Measurements from ENCODE around the gene SLC12A7.

The SLC12A7 gene

GRCh38 chr5:1050423-1051365 is 61.2 kb downstream of the SLC12A7 start:
- no peak overlapping the region for H3K4me3 ChIP-seq (ENCODE audit: control insufficient read depth in 1 of 7, extremely low read depth in 1 of 7, insufficient read depth in 4 of 7, low read depth in 2 of 7, low read length in 6 of 7)
- ChIA-PET POLR2A (no interaction called here), CTCF (no interaction called here)
- no peaks in the 10 kb centered on the region for H3K4me1 ChIP-seq (ENCODE audit: control extremely low read depth in 1 of 4, control insufficient read depth in 4 of 4, insufficient read depth in 4 of 4, low read length in 3 of 4)
- 91% methylated on average over 20 of the region's 29 CpGs for WGBS (ENCODE audit: insufficient coverage)
- no peaks in the 10 kb centered on the region for H3K9me3 ChIP-seq (ENCODE audit: control extremely low read depth in 1 of 5, control insufficient read depth in 4 of 5, insufficient read depth in 2 of 5, low read depth in 1 of 5, low read length in 4 of 5)
- H3K27ac ChIP-seq (ENCODE audit: insufficient read depth in 1 of 2, low read depth in 1 of 2, low read length in 2 of 2, poor library complexity in 1 of 2, severe bottlenecking in 2 of 2), result no peak overlapping the region
- DNase-seq, result no peak
- H3K27me3 ChIP-seq (replicated peaks in 2 of 5; ENCODE audit: control insufficient read depth in 4 of 5, insufficient read depth in 5 of 5, low read length in 4 of 5), result no peaks in the 10 kb centered on the region
- H3K36me3 ChIP-seq (ENCODE audit: control insufficient read depth in 4 of 4, insufficient read depth in 4 of 4, low read length in 3 of 4), result peaks cover 4 to 56% (median 38%) of the 10 kb centered on the region in 4 experiments

- ChIA-PET CTCF (interaction anchor here (0.8 kb wide), 1 partner anchor 91 kb away, joined by 4 read pairs; no protein-coding TSS in a partner anchor), POLR2A (no interaction called here)
- Histone ChIP-seq H3K27ac (ENCODE audit: insufficient read depth in 1 of 2, low read depth in 1 of 2, low read length in 2 of 2, poor library complexity in 1 of 2, severe bottlenecking in 2 of 2) (no peak overlapping the region), H3K4me3 (ENCODE audit: control insufficient read depth in 1 of 7, extremely low read depth in 1 of 7, insufficient read depth in 4 of 7, low read depth in 2 of 7, low read length in 6 of 7) (no peak overlapping the region), H3K9me3 (ENCODE audit: control extremely low read depth in 1 of 5, control insufficient read depth in 4 of 5, insufficient read depth in 2 of 5, low read depth in 1 of 5, low read length in 4 of 5) (peaks cover 0 to 3% (median 0%) of the 10 kb centered on the region in 5 experiments), H3K4me1 (ENCODE audit: control extremely low read depth in 1 of 4, control insufficient read depth in 4 of 4, insufficient read depth in 4 of 4, low read length in 3 of 4) (no peaks in the 10 kb centered on the region), H3K36me3 (ENCODE audit: control insufficient read depth in 4 of 4, insufficient read depth in 4 of 4, low read length in 3 of 4) (peaks cover 2 to 41% (median 25%) of the 10 kb centered on the region in 4 experiments), H3K27me3 (replicated peaks in 2 of 5; ENCODE audit: control insufficient read depth in 4 of 5, insufficient read depth in 5 of 5, low read length in 4 of 5) (no peaks in the 10 kb centered on the region)
- no peak for DNase-seq
- 92% methylated on average over 38 of the region's 39 CpGs for WGBS (ENCODE audit: insufficient coverage)
These were observed 62.7 kb downstream of the SLC12A7 start for GRCh38 chr5:1048861-1049838.

- Histone ChIP-seq H3K4me1 (ENCODE audit: control extremely low read depth in 1 of 4, control insufficient read depth in 4 of 4, insufficient read depth in 4 of 4, low read length in 3 of 4) (no peaks in the 10 kb centered on the region), H3K27me3 (replicated peaks in 2 of 5; ENCODE audit: control insufficient read depth in 4 of 5, insufficient read depth in 5 of 5, low read length in 4 of 5) (no peaks in the 10 kb centered on the region), H3K27ac (ENCODE audit: insufficient read depth in 1 of 2, low read depth in 1 of 2, low read length in 2 of 2, poor library complexity in 1 of 2, severe bottlenecking in 2 of 2) (no peak overlapping the region), H3K36me3 (ENCODE audit: control insufficient read depth in 4 of 4, insufficient read depth in 4 of 4, low read length in 3 of 4) (peaks cover 2 to 32% (median 18%) of the 10 kb centered on the region in 4 experiments), H3K9me3 (ENCODE audit: control extremely low read depth in 1 of 5, control insufficient read depth in 4 of 5, insufficient read depth in 2 of 5, low read depth in 1 of 5, low read length in 4 of 5) (peaks cover 0 to 3% (median 0%) of the 10 kb centered on the region in 5 experiments), H3K4me3 (ENCODE audit: control insufficient read depth in 1 of 7, extremely low read depth in 1 of 7, insufficient read depth in 4 of 7, low read depth in 2 of 7, low read length in 6 of 7) (no peak overlapping the region)
- POLR2A ChIA-PET, result no interaction called here
- WGBS (ENCODE audit: insufficient coverage), result 91% methylated on average over 11 of the region's 11 CpGs
- CTCF ChIA-PET, result no interaction called here
- DNase-seq, result no peak
These were observed 63.6 kb downstream of the SLC12A7 start for GRCh38 chr5:1048162-1048721.

GRCh38 chr5:1047332-1047965 is 64.4 kb downstream of the SLC12A7 start:
- ChIA-PET CTCF (no interaction called here), POLR2A (no interaction called here)
- no peak overlapping the region for H3K27ac ChIP-seq (ENCODE audit: insufficient read depth in 1 of 2, low read depth in 1 of 2, low read length in 2 of 2, poor library complexity in 1 of 2, severe bottlenecking in 2 of 2)
- H3K9me3 ChIP-seq (ENCODE audit: control extremely low read depth in 1 of 5, control insufficient read depth in 4 of 5, insufficient read depth in 2 of 5, low read depth in 1 of 5, low read length in 4 of 5), result peaks cover 0 to 3% (median 0%) of the 10 kb centered on the region in 5 experiments
- peaks cover 2 to 24% (median 11%) of the 10 kb centered on the region in 4 experiments for H3K36me3 ChIP-seq (ENCODE audit: control insufficient read depth in 4 of 4, insufficient read depth in 4 of 4, low read length in 3 of 4)
- no peak for DNase-seq
- H3K4me3 ChIP-seq (ENCODE audit: control insufficient read depth in 1 of 7, extremely low read depth in 1 of 7, insufficient read depth in 4 of 7, low read depth in 2 of 7, low read length in 6 of 7), result no peak overlapping the region
- 98% methylated on average over 11 of the region's 11 CpGs for WGBS (ENCODE audit: insufficient coverage)
- no peaks in the 10 kb centered on the region for H3K27me3 ChIP-seq (replicated peaks in 2 of 5; ENCODE audit: control insufficient read depth in 4 of 5, insufficient read depth in 5 of 5, low read length in 4 of 5)
- no peaks in the 10 kb centered on the region for H3K4me1 ChIP-seq (ENCODE audit: control extremely low read depth in 1 of 4, control insufficient read depth in 4 of 4, insufficient read depth in 4 of 4, low read length in 3 of 4)

- WGBS (ENCODE audit: insufficient coverage), result 96% methylated on average over 9 of the region's 9 CpGs
- CTCF ChIA-PET, result no interaction called here
- no peaks in the 10 kb centered on the region for H3K4me1 ChIP-seq (ENCODE audit: control extremely low read depth in 1 of 4, control insufficient read depth in 4 of 4, insufficient read depth in 4 of 4, low read length in 3 of 4)
- no peak for DNase-seq
- POLR2A ChIA-PET, result no interaction called here
- peaks cover 0 to 10% (median 4%) of the 10 kb centered on the region in 4 experiments for H3K36me3 ChIP-seq (ENCODE audit: control insufficient read depth in 4 of 4, insufficient read depth in 4 of 4, low read length in 3 of 4)
- H3K9me3 ChIP-seq (ENCODE audit: control extremely low read depth in 1 of 5, control insufficient read depth in 4 of 5, insufficient read depth in 2 of 5, low read depth in 1 of 5, low read length in 4 of 5), result peaks cover 0 to 3% (median 0%) of the 10 kb centered on the region in 5 experiments
- H3K4me3 ChIP-seq (ENCODE audit: control insufficient read depth in 1 of 7, extremely low read depth in 1 of 7, insufficient read depth in 4 of 7, low read depth in 2 of 7, low read length in 6 of 7), result no peak overlapping the region
- no peak overlapping the region for H3K27ac ChIP-seq (ENCODE audit: insufficient read depth in 1 of 2, low read depth in 1 of 2, low read length in 2 of 2, poor library complexity in 1 of 2, severe bottlenecking in 2 of 2)
- H3K27me3 ChIP-seq (replicated peaks in 2 of 5; ENCODE audit: control insufficient read depth in 4 of 5, insufficient read depth in 5 of 5, low read length in 4 of 5), result peaks cover 0 to 2% (median 0%) of the 10 kb centered on the region in 5 experiments
These were observed 65.8 kb downstream of the SLC12A7 start for GRCh38 chr5:1045960-1046560.

GRCh38 chr5:1044117-1044516 is 67.7 kb downstream of the SLC12A7 start:
- no peaks in the 10 kb centered on the region for H3K4me1 ChIP-seq (ENCODE audit: control extremely low read depth in 1 of 4, control insufficient read depth in 4 of 4, insufficient read depth in 4 of 4, low read length in 3 of 4)
- no peak overlapping the region for H3K4me3 ChIP-seq (ENCODE audit: control insufficient read depth in 1 of 7, extremely low read depth in 1 of 7, insufficient read depth in 4 of 7, low read depth in 2 of 7, low read length in 6 of 7)
- CTCF ChIA-PET, result no interaction called here
- peaks cover 0 to 3% (median 0%) of the 10 kb centered on the region in 5 experiments for H3K9me3 ChIP-seq (ENCODE audit: control extremely low read depth in 1 of 5, control insufficient read depth in 4 of 5, insufficient read depth in 2 of 5, low read depth in 1 of 5, low read length in 4 of 5)
- no peak overlapping the region for H3K27ac ChIP-seq (ENCODE audit: insufficient read depth in 1 of 2, low read depth in 1 of 2, low read length in 2 of 2, poor library complexity in 1 of 2, severe bottlenecking in 2 of 2)
- peaks cover 0 to 2% (median 0%) of the 10 kb centered on the region in 5 experiments for H3K27me3 ChIP-seq (replicated peaks in 2 of 5; ENCODE audit: control insufficient read depth in 4 of 5, insufficient read depth in 5 of 5, low read length in 4 of 5)
- H3K36me3 ChIP-seq (ENCODE audit: control insufficient read depth in 4 of 4, insufficient read depth in 4 of 4, low read length in 3 of 4), result no peaks in the 10 kb centered on the region
- WGBS (ENCODE audit: insufficient coverage), result 97% methylated on average over 5 of the region's 5 CpGs
- POLR2A ChIA-PET, result no interaction called here
- DNase-seq, result no peak
